Fibroblast of skin of right biceps (primary cell): ENCODE data around the gene CISD1.

Experiments
- DNase-seq: peaks from one replicate; pipeline ENCODE4 v3.0.0-alpha.2; 2013

The CISD1 gene

DNA sequence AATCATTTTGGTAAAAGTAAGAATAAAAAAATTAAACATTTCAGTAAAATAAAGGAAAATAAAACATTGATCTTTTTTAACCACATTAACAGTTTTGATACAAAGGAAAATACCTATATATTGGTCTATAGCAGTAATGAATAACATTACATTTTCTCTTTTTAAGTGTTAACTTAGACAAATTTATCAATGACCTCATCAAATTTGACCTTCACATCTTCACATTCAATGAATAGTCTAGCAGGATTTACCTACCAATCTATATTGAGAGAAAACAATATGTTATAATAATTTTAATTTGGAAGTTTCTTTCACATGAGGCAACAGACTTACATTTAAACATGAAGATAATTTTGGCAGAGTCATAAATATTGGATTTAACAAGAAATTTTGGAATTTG, 47.9 kb downstream of the CISD1 start:
- no peak for DNase-seq

- no peak for DNase-seq
Observed at GRCh38 chr10:58318346-58318745, 49.4 kb downstream of the CISD1 start.

- DNase-seq, result no peak
Observed at GRCh38 chr10:58319599-58319998, 50.6 kb downstream of the CISD1 start.

GRCh38 chr10:58320351-58321049, 51.5 kb downstream of the CISD1 start:
- DNase-seq, result no peak

GRCh38 chr10:58322072-58322834, 53.3 kb downstream of the CISD1 start:
- DNase-seq, result no peak

DNA sequence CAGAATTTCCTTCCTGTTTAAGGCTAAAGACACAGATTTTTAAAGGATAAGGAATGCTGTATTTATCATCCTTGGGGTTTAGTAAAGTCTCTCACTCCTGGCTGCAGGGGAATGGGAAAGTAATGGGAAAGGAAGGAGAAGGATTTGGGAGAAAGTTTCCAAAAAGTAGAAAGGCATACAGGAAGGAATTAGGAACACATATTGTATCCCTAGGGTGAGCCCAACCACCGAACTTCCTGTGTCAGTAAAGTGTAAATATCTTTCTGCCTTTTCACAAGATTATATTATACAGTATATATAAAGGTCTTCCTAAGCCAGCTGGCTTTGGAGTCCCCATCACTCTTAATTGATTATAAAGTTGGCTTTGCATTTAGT, 53.9 kb downstream of the CISD1 start:
- no peak for DNase-seq

GRCh38 chr10:58326967-58327381, 58.0 kb downstream of the CISD1 start:
- peak; percentile 69 for DNase-seq

- no peak for DNase-seq
Observed at GRCh38 chr10:58328233-58328632, 59.3 kb downstream of the CISD1 start.

DNA sequence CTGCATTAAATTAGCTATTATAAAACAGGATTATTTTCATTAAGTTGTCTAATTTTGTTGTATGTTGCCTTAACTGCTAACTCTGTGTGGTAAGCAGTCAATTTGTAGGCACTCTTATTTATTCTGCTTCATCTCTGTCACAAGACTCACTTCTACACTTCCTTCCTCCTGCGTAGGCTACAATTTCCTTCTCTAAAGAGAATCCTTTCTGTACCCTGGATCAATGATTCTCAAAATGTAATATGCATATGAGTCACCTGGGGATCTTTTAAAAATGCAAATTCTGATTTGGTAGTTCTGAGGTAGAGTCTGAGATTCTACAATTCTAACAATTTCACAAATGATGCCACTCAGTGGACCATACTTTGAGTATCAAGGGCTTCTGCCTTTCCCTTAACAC, 61.5 kb downstream of the CISD1 start:
- no peak for DNase-seq

DNA sequence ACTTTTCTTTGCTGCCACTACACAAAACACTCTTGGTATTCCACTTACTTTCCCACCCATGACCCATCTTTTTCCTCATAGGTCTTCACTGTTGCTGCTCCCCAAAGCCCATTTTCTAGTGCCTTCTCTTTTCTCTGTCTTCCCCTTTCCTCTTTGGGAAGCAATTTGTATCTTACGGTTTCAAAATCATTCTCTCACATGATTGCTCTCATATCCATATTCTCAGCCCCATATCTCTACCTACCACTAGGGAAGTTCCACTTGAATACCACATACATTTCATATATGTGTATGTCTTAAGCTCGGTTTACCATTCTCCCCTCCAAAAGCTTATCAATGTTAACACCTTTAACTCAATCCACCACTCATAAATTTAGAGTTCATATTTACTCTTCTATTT, 62.7 kb downstream of the CISD1 start:
- no peak for DNase-seq

DNA sequence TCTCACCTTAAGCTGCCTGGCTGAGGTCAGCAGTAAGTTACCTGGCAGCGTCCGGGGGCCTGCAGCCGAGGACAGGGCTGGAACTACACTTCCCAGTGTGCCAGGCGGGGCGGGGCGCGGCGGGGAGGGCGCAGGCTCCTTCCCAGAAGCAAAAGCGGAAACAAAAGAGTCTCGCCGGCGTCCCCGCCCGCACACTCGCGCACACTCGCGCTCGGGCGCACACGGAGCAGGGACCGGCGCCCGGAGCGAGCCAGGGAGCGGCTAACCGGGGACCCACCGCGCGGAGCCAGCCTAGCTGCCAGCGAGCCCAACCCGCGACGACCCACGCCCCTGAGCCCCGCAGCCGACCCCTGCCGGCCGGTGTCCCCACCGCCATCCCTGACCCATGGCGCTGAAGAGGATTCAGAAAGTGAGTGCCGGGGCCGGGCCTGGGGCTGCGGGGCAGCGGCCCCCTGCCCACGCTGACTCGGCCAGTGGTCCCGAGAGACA, 65.9 kb downstream of the CISD1 start, which contains the start of gene UBE2D1:
Gene UBE2D1 (plus strand): TSS at position 190 of the 489 bp plus-strand sequence. CDS start 196 bp downstream, at position 386.
- DNase-seq, result peak; percentile 74

DNA sequence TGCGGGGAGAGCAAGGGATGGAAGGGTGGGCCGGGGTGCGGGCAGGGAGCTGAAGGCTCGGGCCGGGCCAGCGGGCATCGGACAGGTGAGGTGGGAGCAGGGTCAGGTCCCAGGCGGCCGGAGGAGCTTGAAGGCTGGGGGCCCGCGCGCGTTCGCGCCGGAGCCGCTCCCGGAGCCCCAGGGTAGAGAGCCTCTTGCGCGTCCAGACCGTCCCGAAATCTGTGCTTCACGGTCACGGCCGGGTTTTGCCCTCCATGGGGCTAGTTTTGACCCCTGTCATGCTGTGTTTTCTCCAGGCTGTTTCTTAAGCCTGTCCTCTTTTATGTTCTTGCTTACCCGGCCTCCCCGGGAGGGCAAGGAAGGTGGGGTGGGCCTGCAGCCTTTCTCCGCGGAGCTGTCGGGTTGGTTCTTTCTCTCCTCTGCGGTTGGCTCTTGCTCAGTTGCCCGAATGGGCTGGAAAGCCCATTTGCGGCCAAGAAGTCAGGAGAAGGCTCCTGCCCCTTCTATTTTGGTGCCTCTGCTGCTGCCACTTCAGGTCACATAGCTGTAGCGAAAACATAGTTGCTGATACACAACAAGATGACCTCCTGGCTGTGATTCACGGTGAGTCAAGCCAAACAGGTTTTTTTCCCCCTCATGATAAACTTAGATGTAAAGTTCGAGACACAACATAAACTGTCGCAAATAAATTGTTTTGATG, 66.5 kb downstream of the CISD1 start:
- peak; percentile 46 for DNase-seq

GRCh38 chr10:58336242-58336641, 67.3 kb downstream of the CISD1 start:
- no peak for DNase-seq
